Heart right ventricle (tissue), 16 donors: ENCODE measurements around the gene SNPH. TPM values are rescaled to one million over a fixed set of nuclear protein-coding genes. Genes with fewer than 3 reads are reported as not detected.

Experiments used
- ATAC-seq, 8 donors: fragments of 200-7000 bp; cut with Tn5 transposase; one replicate each; pipeline ENCODE4 v1.9.1; 2020; ENCODE audit warnings: mild to moderate bottlenecking in 8 of 8, moderate library complexity in 8 of 8, moderate number of reproducible peaks in 1 of 8
- DNase-seq, 2 donors: peaks; one replicate each; pipeline ENCODE4 v3.0.0-alpha.2; 2020
- H3K27ac ChIP-seq, 10 donors: fragments of 200-600 bp; sonication (generic) in 2 of 10; one replicate each; pipeline versions ENCODE4 v1.5.0 to v1.8.0; 2020 to 2022; ENCODE audit warnings: mild to moderate bottlenecking in 3 of 10
- H3K27me3 ChIP-seq, 7 donors: fragments of 200-600 bp; one replicate each; pipeline ENCODE4 v1.8.0; 2021 to 2022; ENCODE audit warnings: mild to moderate bottlenecking in 2 of 7
- H3K36me3 ChIP-seq, 9 donors: fragments of 200-600 bp; sonication (generic) in 1 of 9; one replicate each; pipeline versions ENCODE4 v1.5.0 to v1.8.0; 2020 to 2022; ENCODE audit warnings: mild to moderate bottlenecking in 2 of 9
- H3K4me1 ChIP-seq, 9 donors: fragments of 200-600 bp; sonication (generic) in 1 of 9; one replicate each; pipeline versions ENCODE4 v1.5.0 to v1.8.0; 2020 to 2022; ENCODE audit warnings: mild to moderate bottlenecking in 4 of 9
- H3K4me3 ChIP-seq, 10 donors: fragments of 200-600 bp; sonication (generic) in 2 of 10; one replicate each; pipeline versions ENCODE4 v1.5.0 to v1.8.0; 2020 to 2022; ENCODE audit warnings: mild to moderate bottlenecking in 7 of 10, moderate library complexity in 2 of 10
- H3K9me3 ChIP-seq, 11 donors: fragments of 200-600 bp in 10 of 11; sonication (generic) in 2 of 11; one replicate each; pipeline versions ENCODE4 v1.5.0 to v1.8.0; 2013 to 2022; ENCODE audit warnings: mild to moderate bottlenecking in 2 of 11, control low read depth in 1 of 11, moderate library complexity in 1 of 11
- WGBS, 2 donors: extraction: QIAGEN DNeasy Blood & Tissue Kit; methylation state at CpG; one replicate each; pipeline ENCODE4 v1.1.7; 2013; ENCODE audit warnings: inconsistent platforms in 1 of 2; 5-methylcytosine and 5-hydroxymethylcytosine counted together
- intact Hi-C, 10 donors: fragments of 100-400 bp; cut with DNase I; formaldehyde crosslinking; loops; one replicate each; pipeline versions ENCODE4 v1.11.1 to v1.14.2; 2022
- polyA plus RNA-seq, 2 donors: library from polyadenylated mRNA; stranded (reverse); fragments of 200-250 nt; gene quantifications; one replicate each; pipeline ENCODE4 v1.2.3, GENCODE V29; 2013
- total RNA-seq, 10 donors: library from RNA; stranded (reverse); fragmentation: NEBNext Ultra II Directional in 3 of 10; extraction: Animal tissue kit (Norgen Biotek cat#: 25700) in 3 of 10; gene quantifications; one replicate each; pipeline versions ENCODE4 v1.2.1 to v1.2.4, GENCODE V29; 2021 to 2023
- TF ChIP-seq, protein P1 (sequence below), 9 donors: fragments of 200-600 bp; sonication (generic) in 2 of 9; IDR thresholded peaks; one replicate each; pipeline versions ENCODE4 v1.5.0 to v1.8.0; 2021 to 2022; ENCODE audit warnings: antibody characterized with exemption in 9 of 9, mild to moderate bottlenecking in 5 of 9, moderate library complexity in 1 of 9
- donor health status: Arrhythmogenic right ventricular cardiomyopathy.
- donor health status: ischemic (EF 13 %, LVEDD 7.1; RV severe dilation, severe dysfunction).
- donor health status: healthy with polysubstance abuse.
- donor health status: DM: no; HTN: yes; CAD: no.
- donor health status: DM: no; HTN: no; CAD: no.
- donor health status: ischemic (EF 25% LVEDD 6.9; RV normal size, moderate dysfunction).
- donor health status: ischemic (EF 25% LVEDD 5.7; RV mildly dilated, moderate dysfunction).
- donor health status: healthy.
- donor health status: DM: yes; HTN: yes; CAD: no.
- donor health status: Ischemic cardiomyopathy.
- donor health status: ischemic (EF 35%, LVEDD 5.7; RV mildly dilated, moderate dysfunction).
- donor health status: nonischemic (EF 11% LVEDD 7.7; RV severe dilation, severe dysfunction).
- donor health status: DM: yes; HTN: yes; CAD: no.
- donor health status: PGD.
- donor health status: ischemic (EF 29% LVEDD 5.4; RV normal size, mild dysfunction).
- donor health status: nonischemic (EF 23%, LVEDD 6.1; RV moderate dilation, normal function).

The SNPH gene
- total and polyA plus RNA-seq, 12 donors = 1.5 to 14.3 (median 9.9) TPM

DNA sequence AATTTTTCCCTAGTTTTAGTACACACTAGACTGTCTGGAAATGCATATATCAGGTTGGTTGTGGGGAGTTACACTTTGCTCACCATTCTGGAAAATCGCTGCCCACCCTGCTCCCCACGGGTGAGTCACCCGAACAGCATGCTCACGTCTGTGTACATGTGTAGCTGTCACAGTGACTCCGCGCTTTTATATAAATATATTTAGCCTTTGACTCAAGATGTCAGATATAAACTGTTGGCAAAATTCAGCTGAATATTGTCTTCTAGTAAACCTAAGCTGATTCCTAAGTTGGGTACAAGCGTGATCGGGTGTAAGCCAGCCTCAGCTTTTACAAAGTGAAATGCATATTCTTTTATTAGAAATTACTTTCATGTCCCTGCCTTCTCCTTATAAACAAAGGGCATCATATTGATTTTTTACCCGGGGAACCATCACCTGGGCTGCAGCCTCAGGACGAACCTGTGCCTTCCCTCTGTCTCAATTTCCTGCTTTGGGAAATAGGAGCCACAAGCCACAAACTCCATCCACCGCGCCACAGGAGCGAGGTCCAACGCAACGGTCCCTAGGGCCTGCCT, 58.6 kb downstream of the SNPH start:
- Histone ChIP-seq H3K36me3 (peaks cover 0 to 3% (median 0%) of the 10 kb centered on the region in 9 donors), H3K27ac (peak overlapping the region; percentile 89 to 100 (median 99)), H3K9me3 (no peaks in the 10 kb centered on the region), H3K27me3 (no peaks in the 10 kb centered on the region), H3K4me1 (peaks cover 24 to 90% (median 73%) of the 10 kb centered on the region in 9 donors), H3K4me3 (peak overlapping the region; percentile 54 to 93 (median 84))
- intact Hi-C loops = loop anchor here in 8 of 10 donors (1.0 to 5.0 kb wide), 4 partner anchors 48 to 68 kb away; partner anchors contain the start of gene FKBP1A (in 7 of the 8)
- DNase-seq = no peak
- TF ChIP-seq, protein P1, sequence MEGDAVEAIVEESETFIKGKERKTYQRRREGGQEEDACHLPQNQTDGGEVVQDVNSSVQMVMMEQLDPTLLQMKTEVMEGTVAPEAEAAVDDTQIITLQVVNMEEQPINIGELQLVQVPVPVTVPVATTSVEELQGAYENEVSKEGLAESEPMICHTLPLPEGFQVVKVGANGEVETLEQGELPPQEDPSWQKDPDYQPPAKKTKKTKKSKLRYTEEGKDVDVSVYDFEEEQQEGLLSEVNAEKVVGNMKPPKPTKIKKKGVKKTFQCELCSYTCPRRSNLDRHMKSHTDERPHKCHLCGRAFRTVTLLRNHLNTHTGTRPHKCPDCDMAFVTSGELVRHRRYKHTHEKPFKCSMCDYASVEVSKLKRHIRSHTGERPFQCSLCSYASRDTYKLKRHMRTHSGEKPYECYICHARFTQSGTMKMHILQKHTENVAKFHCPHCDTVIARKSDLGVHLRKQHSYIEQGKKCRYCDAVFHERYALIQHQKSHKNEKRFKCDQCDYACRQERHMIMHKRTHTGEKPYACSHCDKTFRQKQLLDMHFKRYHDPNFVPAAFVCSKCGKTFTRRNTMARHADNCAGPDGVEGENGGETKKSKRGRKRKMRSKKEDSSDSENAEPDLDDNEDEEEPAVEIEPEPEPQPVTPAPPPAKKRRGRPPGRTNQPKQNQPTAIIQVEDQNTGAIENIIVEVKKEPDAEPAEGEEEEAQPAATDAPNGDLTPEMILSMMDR (IDR thresholded peaks at IDR 0.05) = no peak
- WGBS, 2 donors = 21 to 36% methylated on average over 15 of the region's 15 CpGs
- ATAC-seq = no peak

DNA sequence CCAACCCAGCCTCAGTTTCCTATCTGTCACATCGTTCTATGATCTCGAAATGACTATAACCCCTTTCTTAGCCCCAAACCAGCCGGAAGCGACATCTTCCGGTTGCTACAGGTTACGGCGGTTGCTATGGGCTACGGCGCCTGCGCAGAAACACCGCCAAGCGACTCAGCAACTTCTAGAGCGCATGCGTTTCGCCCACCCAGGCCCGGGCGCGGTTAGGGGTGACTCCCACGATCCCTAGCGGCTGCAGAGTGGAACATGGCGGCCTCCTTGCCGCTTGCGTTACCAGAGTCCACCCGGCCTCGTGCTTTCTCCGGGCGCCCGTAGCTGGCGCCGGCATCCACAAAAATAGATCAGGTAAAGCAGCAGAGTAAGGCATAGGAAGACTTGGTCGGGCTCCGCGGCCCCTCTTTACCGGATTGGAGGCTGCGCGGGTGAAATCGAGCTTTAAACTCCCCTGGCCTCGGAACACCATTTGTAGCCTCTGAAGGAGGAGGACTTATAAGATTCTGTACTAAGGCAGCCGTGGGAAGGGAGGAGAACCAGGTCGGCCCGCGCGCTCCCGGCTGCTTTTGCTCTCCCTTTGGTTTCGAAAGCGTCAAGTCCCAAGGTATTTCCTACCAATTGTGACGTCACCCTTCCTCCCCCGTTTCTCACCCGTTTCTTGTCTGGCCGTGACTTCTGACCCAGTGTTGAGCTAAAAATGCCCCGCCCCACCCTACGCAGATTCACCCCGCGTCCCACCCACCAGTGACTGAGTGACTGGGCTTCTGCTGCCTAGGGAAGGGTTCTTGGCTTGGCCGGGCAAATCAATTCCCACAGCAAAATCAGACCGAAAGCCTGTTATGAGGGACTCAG, 59.3 kb downstream of the SNPH start:
- WGBS, 2 donors = 0% methylated on average over 56 of the region's 56 CpGs
- intact Hi-C loops = loop anchor here in 8 of 10 donors (1.0 to 5.0 kb wide), 5 partner anchors 47 to 67 kb away; partner anchors contain the start of gene FKBP1A (in 7 of the 8)
- Histone ChIP-seq H3K9me3 (no peaks in the 10 kb centered on the region), H3K36me3 (peaks cover 0 to 3% (median 0%) of the 10 kb centered on the region in 9 donors), H3K27me3 (no peaks in the 10 kb centered on the region), H3K4me3 (peak overlapping the region; percentile 54 to 93 (median 84)), H3K27ac (peak overlapping the region; percentile 89 to 100 (median 99)), H3K4me1 (peaks cover 24 to 92% (median 80%) of the 10 kb centered on the region in 9 donors)
- peak; percentile 86 to 96 (median 92) for ATAC-seq
- DNase-seq = peak; percentile 98 to 99
- TF ChIP-seq, protein P1 (IDR thresholded peaks at IDR 0.05) = peak in 7 of 9 donors; percentile 22 to 47 (median 32)

DNA sequence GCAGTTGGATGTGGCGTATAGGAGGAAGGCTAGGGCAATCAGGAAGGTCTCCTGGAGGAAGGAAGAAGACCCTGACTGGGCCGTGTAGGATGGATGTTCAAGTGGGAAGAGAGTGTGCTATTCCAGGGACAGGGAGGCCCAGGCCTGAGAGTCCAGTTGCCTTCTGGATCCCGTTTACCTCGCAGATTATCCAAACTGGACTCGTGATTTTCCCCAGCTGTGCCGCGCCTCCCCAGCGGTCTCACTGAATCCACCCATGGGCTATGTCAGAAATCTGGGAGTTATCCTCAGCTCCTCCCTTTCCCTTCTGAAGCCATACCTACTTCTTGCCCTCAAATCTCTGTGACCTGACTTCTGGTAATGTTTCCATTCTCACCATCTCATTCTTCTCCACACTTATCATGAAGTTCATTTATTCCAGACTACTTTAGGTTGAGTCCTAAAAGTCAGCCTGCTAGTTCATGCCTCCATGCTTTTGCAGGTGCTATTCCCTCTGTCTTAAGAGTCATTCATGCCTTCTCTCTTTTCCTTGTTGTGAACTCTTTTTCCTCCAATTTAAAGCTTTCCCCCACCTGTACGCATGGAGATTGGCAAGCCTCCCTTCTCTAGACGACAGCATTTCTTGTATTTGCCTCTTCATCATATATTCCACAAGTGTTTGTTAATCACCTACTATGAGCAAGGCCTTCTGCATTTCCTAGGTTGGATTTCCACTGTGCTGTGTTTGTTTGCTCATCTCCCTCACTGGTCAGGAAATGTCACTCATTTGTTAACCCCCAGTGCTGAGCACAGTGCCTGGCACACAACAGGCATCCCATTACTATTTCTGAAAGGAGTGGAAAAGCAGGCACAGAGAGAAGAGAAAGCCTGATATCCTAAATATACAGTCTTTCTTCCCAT, 60.2 kb downstream of the SNPH start:
- peaks cover 24 to 92% (median 83%) of the 10 kb centered on the region in 9 donors for H3K4me1 ChIP-seq
- peak overlapping the region; percentile 89 to 100 (median 99) for H3K27ac ChIP-seq
- no peaks in the 10 kb centered on the region for H3K27me3 ChIP-seq
- peak in 1 of 2 donors; percentile 41 for DNase-seq
- 25 to 30% methylated on average over 10 of the region's 10 CpGs for WGBS, 2 donors
- TF ChIP-seq, protein P1 (IDR thresholded peaks at IDR 0.05) = no peak
- H3K36me3 ChIP-seq = peaks cover 0 to 3% (median 0%) of the 10 kb centered on the region in 9 donors
- H3K9me3 ChIP-seq = no peaks in the 10 kb centered on the region
- intact Hi-C loops = loop anchor here in 5 of 10 donors (2.0 to 5.0 kb wide), 3 partner anchors 46 to 66 kb away; partner anchors contain the start of gene FKBP1A (in 2 of the 5)
- peak in 6 of 8 donors; percentile 0 to 10 (median 3) for ATAC-seq
- peak overlapping the region; percentile 54 to 93 (median 84) for H3K4me3 ChIP-seq
